Measurements from ENCODE around the gene ATP2C2. TPM values are rescaled to one million over a fixed set of nuclear protein-coding genes. Genes with fewer than 3 reads are reported as not detected.

ATP2C2 gene
- total and polyA plus RNA-seq, 2 of the 8 experiments (the other 6 are each of a cell fraction or from before 2014, with no cell fraction given) = 1.2 to 2.8 TPM

DNA sequence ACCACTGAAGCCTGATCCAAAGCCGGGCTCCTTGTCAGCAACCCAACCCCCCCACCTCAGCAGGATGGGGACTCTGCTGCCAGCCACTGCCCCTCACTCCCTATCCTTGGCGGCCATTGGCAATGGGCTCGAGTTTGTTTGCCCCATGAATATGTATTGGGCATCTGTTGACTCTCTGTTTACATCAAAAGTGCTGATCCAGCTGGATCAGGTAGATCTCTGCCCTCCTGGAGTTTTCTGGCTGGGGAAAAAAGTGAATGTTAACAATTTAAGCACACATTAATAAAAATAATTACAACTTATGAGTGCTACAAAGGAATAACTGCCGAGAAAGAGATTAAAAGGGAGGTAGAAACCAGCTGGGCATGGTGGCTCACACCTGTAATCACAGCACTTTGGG, 62.5 kb downstream of the ATP2C2 start:
- Histone ChIP-seq H3K9me3 (ENCODE audit: insufficient read depth in 2 of 2, low read depth in 1 of 2, low read length in 1 of 2) (no peaks in the 10 kb centered on the region), H3K36me3 (ENCODE audit: control insufficient read depth in 2 of 4, insufficient read depth in 4 of 4, low read length in 3 of 4) (no peaks in the 10 kb centered on the region), H2BK5ac (ENCODE audit: low read depth, low read length) (no peak overlapping the region), H2BK15ac (ENCODE audit: low read length) (no peak overlapping the region), H3K79me2 (ENCODE audit: control insufficient read depth in 1 of 2, insufficient read depth in 2 of 2, low read length in 2 of 2) (no peaks in the 10 kb centered on the region), H3K23me2 (ENCODE audit: low read depth, low read length) (no peaks in the 10 kb centered on the region), H4K20me1 (replicated peaks in 1 of 2; ENCODE audit: control insufficient read depth in 1 of 2, insufficient read depth in 2 of 2, low read length in 2 of 2) (no peaks in the 10 kb centered on the region), H3K4me2 (ENCODE audit: insufficient read depth in 1 of 2, low read depth in 2 of 2, low read length in 2 of 2) (no peak overlapping the region), H3K27me3 (replicated peaks in 1 of 4; ENCODE audit: control insufficient read depth in 3 of 4, extremely low read depth in 1 of 4, insufficient read depth in 3 of 4, low read length in 3 of 4) (0 out of 7 replicates have a peak, but pooled peaks cover 0 to 2% (median 0%) of the 10 kb centered on the region in 4 experiments), H3K56ac (replicated peaks; ENCODE audit: insufficient read length, low read depth, low read length) (no peak overlapping the region), H4K91ac (replicated peaks; ENCODE audit: insufficient read length, low read length) (no peak overlapping the region), H3K27ac (ENCODE audit: low read depth, low read length) (no peak overlapping the region), H3K9ac (replicated peaks in 1 of 4; ENCODE audit: extremely low read depth in 1 of 4, low read depth in 3 of 4, low read length in 3 of 4) (no peak overlapping the region), H2BK120ac (replicated peaks; ENCODE audit: low read depth, low read length) (no peak overlapping the region), H3K23ac (ENCODE audit: insufficient read length) (no peak overlapping the region), H4K5ac (ENCODE audit: insufficient read length, low read depth, low read length) (no peak overlapping the region), H2AK5ac (ENCODE audit: low read depth, low read length) (no peak overlapping the region), H3K4ac (replicated peaks; ENCODE audit: insufficient read length, low read depth, low read length) (no peak overlapping the region), H4K8ac (ENCODE audit: extremely low read depth, insufficient read depth, low read length) (no peak overlapping the region), H2BK12ac (ENCODE audit: low read depth, low read length) (no peak overlapping the region), H3K14ac (ENCODE audit: insufficient read length) (no peak overlapping the region), H3K79me1 (ENCODE audit: low read depth, low read length) (no peaks in the 10 kb centered on the region), H3K18ac (ENCODE audit: extremely low read depth, low read length) (no peak overlapping the region), H3K4me3 (ENCODE audit: extremely low read depth in 1 of 4, insufficient read depth in 2 of 4, low read depth in 3 of 4, low read length in 4 of 4) (no peak overlapping the region), H3K4me1 (replicated peaks in 1 of 4; ENCODE audit: control insufficient read depth in 3 of 4, insufficient read depth in 4 of 4, low read length in 3 of 4) (no peaks in the 10 kb centered on the region), H2AFZ (ENCODE audit: low read length) (no peak overlapping the region), H2BK20ac (ENCODE audit: low read length) (no peak overlapping the region)
- no peak for TF ChIP-seq SP1 (IDR thresholded peaks at IDR 0.05; ENCODE audit: low read depth, low read length)
- TF ChIP-seq YY1 (IDR thresholded peaks at IDR 0.05; ENCODE audit: low read depth, low read length) = no peak
- TF ChIP-seq RXRA (IDR thresholded peaks at IDR 0.05; ENCODE audit: insufficient read depth, low read depth, low read length) = no peak
- POLR2A ChIA-PET (ENCODE audit: partially characterized antibody) = no interaction called here
- CTCF ChIA-PET (ENCODE audit: partially characterized antibody) = interaction anchor here (1.2 to 1.7 kb wide), 3 partner anchors 11 to 154 kb away, joined by 3 to 4 read pairs (median 3); no protein-coding TSS in a partner anchor
- WGBS, 2 experiments (ENCODE audit: extremely low coverage in 1 of 2, insufficient coverage in 1 of 2, insufficient read length in 1 of 2, insufficient replicate concordance in 2 of 2, low coverage in 1 of 2, low lambda C conversion rate in 2 of 2, missing lambda C conversion rate in 1 of 2) = 50% methylated on average over 4 of the region's 4 CpGs; no CpG with 5 or more reads in 1 of the 2 experiments
- DNase-seq (ENCODE audit: low read depth in 1 of 2, low spot score in 2 of 2) (no peak), FAIRE-seq (no peak)

Data from H1 (cell line).